HG02642 (cell line): ENCODE results near the gene HIGD1B.

Experiments
- ATAC-seq: cut with Tn5 transposase; IDR thresholded peaks from one replicate; pipeline ENCODE4 v1.9.1; 2021; ENCODE audit warnings: mild to moderate bottlenecking; ENCODE audit not compliant: unreplicated experiment, poor library complexity

Gene HIGD1B

DNA sequence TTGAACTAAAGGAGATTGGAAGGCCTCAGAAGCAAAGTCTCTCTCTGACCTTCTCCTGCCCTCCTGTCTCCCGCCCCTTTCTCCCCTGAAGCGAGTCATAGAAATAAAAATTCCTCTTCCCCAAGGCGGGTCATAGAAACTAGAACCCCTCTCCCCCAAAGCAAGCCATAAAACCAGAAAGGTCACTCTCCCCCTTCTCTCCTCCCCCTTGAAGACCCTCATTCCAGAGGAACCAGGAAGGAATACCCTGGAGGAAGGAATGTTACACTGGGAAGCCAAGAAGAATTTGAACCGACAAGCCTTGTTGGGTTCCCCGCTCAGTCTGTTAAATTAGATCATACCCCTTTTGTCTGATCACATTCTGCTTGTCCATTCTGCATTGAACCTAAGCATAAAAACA, 14.9 kb upstream of the HIGD1B start:
- no peak for ATAC-seq

DNA sequence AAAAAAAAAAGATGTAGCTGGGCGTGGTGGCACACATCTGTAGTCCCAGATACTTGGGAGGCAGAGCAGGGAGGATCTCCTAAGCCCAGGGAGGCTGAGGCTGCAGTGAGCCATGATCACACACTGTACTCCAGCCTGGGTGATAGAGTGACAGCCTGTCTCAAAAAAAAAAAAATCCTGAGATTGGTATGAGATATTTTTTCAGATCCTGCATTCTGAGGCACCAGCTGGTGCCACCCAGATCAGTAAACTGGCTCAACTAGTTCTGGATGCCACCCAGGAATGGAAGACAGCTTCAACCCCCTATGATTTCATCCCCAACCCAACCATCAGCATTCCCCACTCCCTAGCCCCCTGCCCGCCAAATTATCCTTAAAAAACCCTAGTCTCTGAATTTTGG, 10.5 kb upstream of the HIGD1B start:
- ATAC-seq, result no peak

DNA sequence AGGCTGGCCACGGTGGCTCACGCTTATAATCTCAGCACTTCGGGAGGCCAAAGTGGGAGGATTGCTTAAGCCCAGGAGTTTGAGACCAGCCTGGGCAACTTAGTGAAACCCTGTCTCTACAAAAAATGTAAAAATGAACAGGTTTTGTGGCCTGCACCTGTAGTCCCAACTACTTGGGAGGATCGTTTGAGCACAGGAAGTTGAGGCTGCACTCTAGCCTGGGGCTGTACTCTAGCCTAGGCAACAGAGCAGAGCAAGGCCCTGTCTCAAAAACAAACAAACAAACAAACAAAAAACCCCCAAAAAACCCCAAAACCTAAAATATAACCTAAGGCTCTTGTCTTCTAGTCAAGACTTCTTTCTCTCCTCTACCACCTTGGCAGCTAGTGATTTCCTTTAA, 7.4 kb upstream of the HIGD1B start:
- no peak for ATAC-seq

DNA sequence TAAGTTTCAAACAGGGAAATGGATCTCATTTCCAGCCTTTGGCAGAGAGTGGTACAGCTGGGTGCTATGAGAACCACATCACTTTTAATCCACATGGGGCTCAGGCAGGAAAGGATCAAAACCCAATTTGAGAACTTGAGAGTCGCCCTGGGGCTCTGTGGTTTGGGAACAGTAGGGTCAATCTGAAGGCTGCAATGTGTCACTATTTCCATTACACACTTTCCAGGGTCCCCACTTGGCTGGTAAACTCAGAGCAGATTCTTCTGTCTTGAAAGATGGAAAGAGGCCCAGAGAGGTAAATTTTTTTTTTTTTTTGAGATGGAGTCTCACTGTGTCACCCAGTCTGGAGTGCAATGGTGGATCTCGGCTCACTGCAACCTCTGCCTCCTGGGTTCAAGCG, 6.7 kb upstream of the HIGD1B start:
- ATAC-seq, result no peak

DNA sequence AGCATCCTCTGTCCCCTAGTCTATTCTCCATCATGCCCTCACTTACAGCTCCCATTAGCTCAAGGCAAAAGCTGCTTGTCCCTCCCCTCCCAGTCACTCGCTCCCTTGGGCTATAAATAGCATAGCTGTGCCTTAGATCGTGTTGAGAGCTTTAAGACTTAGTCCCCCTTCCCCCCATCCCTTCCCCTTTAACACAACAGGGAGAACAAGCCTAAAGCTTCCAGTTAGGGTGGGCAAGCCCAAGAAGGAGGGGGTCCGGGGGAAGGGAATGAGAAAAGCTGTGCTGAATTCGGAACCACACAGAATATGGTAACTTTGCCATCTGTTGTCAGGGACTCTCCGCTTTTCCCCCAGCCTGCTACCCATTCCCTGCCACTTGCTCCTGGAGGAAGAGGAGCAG, 4.9 kb upstream of the HIGD1B start:
- no peak for ATAC-seq

DNA sequence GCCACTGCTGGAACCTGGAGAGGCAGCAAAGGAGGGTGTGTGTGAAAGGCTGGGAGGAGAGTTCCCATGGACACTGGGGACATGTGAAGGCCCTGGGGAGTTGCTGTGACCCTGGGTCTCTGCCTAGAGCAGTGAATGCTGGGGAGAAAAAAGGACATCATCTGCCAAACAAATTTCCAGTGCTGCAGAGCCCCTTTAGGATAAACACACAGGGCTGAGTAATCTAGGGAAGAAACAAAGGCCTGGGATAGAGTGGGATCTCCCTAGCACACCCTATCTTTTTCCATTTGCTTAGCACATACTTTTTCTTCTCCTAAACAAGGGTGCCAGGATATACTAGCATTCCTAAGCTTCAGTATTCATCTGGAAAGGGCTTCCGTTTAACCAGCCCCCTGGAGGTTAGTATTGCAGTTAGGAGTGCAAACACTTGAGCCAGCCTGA, 3.3 kb upstream of the HIGD1B start:
- no peak for ATAC-seq

DNA sequence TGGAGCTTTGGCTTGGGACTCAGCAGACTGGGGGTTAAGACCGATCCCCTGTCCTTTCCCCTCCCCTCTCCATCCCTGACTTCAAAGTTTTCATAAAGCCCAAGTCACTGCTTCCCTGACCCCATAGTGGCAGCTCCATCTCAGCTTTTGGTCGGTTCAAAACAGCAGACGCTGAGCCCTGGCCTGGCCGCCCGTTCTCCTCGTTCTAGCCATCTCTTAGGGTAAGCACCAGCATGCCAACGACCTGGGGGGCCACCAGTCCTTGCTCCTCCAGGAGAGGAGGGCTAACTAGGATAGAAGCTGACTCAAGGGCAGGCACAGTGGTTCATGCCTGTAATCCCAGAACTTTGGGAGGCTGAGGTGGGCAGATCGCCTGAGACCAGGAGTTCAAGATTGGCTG, 1.5 kb upstream of the HIGD1B start:
- no peak for ATAC-seq

DNA sequence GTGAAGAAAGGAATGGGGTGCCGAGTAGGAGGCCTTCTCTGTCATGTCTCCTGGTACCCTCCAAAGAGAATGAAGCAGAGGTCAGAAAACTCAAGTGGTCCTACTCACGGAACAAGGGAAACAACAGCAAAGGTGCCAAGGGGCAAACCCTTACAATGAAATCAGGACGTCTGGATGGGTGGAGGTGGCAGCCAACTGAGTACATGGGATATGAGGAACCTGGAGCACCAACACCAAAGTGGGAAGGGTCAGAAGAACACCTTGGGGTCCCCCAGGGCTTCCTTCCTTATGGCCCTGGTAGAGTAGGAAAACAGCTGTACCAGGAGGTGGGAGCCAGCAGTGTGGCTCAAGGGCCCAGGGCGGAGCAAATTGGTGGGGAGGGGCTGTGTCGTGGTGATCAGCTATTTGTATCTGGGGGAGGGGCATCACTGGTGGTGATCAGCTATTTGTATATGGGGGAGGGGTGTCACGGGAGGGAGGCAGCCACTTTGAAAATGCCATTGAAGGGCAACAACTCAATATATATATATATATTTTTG, 643 bp downstream of the HIGD1B start:
- ATAC-seq, result no peak

DNA sequence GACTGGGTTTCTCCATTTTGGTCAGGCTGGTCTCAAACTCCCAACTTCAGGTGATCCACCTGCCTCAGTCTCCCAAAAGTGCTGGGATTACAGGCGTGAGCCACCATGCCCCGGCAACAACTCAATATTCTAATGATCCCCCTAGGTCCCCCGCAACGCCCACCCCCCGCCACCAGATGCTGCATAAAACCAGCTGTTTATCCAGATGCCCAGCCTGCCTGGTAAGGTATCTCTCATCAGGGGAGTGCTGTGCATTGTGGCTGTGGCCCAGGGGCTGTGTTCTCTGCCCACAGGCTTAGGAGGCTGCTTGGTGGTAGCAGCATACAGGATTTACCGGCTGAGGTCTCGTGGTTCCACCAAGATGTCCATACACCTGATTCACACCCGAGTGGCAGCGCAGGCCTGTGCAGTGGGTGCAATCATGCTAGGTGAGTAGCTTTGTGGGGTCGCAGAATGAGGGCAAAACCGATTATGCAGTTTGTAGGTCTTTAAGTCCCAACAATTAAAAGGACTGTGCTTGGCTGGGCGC, 1.3 kb downstream of the HIGD1B start:
- ATAC-seq, result no peak

DNA sequence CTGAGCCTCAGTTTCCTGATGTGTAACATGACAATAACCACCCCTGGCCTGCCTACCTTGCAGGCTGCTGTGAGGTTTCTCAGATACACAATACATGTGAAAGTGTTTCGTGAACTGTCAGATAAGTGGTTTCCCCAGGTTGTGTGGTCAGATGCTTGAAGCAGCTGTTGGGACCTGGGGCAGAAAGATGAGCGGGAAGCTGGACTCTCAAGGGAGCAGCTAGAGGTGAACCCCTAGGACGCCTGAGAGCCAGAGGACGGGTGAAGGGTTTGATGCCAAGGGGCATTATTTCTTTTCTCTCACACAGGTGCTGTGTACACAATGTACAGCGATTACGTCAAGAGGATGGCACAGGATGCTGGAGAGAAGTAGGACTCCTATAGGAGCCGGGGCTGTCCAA, 2.3 kb downstream of the HIGD1B start:
- no peak for ATAC-seq

DNA sequence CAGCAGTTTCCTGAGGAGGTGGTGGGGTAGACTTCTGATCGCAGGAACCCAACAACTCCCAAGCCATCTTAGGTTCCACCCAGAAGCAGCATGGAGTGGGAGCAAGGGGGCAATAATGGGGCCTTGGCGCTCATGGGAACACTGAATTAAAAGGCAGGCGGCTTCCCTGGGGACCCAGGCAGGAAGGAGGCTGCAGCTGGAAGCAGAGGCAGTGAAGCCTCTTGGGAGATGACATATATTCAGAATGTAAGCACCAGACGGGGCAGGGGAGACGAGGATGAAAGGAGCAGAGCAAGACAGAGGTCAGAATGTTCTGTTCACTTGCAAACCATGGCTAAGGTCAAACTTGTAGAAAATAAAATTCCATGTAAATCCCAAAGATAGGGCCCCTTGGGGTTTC, 2.9 kb downstream of the HIGD1B start:
- no peak for ATAC-seq

DNA sequence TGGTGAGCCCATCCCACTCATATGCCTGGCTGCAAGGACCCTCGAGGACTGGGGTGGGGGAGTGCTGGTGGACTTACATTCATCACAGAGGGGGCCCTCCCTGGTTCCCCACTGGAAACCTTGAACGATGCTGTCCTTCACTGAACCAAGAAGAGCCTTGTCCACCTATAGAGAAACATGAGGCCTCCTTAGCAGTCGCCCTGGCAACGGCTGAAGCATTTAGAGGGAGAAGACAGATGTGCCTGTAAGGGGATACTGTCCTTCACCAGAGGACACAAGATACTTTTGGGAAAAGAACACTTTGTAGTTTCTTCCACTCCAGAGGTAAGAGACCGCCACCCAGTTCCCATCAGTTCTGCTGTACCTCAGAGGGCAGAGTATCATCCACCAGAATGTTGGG, 6.5 kb downstream of the HIGD1B start:
- ATAC-seq, result no peak

DNA sequence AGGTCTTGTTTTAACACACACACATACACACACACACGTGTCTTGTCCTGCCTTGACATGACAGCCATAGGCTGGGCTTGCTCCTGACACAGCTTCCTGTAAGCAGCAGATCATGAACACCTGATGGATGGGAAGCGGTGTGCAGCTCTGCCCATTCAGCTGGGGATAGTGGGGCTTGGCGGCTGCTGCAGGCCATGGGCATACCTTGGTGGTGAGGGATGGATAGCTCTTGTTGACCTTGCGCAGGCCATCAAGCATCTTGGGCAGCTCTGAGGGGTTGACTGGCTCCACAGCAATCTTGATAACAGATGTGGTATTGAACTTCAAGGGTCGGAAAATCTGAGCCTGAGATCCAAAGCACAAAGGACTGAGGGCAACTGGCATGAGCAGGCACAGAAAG, 12.0 kb downstream of the HIGD1B start:
- ATAC-seq, result no peak

DNA sequence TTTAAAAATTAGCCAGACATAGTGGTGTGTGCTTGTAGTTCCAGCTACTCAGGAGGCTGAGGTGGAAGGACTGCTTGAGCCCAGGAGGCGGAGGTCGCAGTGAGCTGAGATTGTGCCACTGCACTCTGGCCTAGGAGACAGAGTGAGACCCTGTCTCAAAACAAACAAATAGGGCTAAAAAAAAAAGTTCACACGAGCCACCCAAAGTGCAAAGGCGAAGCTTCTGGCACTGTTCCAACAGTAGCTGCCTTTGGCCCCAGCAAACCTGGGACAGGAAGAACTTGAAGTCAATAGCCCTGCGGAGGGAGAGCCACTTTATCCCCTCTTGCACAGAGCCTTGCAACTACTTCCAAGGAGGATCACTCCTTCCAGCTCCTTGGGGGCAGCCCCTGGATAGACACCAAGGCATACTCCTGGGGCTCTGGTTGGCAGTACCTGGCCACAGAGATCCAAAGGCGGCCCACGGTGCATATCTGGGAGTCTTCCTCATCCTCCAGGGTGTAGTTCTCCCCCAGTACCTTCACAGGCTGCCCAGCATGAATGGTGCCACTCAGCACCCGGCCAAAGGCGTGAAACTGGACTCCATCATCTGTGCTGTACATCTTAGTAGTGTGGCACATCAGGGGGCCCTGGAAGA, 14.7 kb downstream of the HIGD1B start:
- no peak for ATAC-seq

DNA sequence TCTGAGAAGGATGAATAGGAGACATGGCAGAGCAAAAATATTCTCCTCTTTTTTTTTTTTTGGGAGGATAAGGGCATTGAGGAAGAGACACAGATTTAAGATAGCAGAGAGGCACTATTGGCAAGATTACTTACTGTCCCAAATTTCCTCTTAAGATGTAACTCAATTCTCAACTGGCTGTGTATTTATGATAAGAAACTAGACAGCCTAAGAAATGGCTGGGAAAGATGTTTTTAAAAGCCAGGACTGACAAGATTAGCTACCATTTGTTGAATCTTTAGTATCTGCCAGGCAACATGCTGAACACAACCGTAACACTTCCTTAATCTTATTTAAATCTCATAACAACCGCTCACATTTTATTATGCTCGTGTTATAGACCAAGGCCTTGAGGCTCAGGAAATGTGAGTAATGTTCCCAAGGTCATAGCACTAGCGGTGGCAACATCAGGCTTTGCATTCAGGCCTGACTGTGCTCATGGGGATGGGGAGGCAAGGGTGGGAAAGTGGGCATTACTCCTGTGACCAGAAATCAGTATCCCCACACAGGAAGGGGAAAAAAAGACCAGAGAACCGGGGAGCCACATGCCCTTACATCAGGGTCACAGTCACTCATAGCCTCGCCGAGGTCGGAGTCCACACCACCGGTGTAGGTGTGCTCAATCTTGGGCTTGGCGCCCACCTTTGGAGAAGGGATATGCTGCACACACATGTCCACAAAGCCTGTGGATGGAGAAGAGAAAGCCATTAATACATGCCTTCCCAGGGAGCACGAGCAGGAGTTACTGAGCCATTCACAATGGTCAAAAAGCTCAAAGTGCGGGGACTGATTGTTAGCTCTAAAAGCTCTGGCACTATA, 15.6 kb downstream of the HIGD1B start:
- ATAC-seq, result no peak

DNA sequence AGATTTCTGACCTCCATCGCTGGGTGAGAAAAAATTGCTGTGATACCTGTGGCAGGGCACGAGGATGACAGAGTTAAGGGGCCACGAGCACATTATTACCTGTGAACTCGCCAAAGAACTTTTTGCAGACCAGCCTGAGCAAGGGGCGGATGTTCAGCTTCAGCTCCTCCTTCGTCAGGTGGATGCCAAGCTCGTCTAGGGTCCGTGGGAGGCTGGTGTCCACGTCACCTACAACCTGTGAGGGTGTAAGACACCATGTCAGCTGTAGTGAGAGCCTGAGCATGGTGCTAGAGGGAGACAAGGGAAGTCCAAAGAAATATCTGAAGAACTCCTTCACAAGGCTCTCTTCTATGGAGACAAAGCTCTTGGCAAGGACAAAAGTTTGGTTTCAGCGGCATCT, 17.1 kb downstream of the HIGD1B start:
- ATAC-seq, result no peak

DNA sequence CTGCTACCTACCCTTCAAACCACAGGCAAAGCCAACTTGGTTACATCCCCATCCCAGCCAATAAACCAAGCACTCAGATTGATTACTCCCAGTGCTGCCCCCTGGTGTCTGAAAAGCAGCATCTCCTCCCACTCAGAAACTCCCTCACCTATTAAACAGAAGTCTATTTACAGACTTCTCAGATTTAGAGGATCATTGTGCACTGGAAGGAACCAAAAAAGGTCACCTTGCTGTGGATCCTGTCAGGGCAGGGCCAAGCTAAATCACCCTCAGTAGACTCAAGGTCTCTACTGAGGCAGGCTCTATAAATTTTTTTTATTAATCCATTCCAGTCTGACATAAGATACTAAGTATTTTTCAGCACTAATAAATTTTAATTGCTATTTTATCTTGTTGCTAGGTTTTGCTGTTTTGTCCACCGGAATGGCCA, 17.6 kb downstream of the HIGD1B start:
- ATAC-seq, result no peak

DNA sequence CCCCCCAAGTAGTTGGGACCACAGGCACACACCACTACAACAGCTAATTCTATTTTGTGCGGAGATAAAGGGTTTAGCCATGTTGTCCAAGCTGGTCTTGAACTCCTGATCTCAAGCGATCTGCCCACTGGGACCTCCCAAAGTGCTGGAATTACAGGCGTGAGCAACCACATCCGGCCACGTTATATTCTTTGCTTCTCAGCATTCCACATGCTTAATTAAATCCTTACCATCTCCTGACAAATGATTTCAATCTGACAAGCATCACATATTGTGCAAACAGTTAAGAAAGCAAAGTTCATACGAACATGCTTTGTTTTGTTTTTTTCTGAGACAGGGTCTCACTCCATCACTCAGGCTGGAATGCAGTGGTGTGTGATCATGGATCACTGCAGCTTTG, 18.2 kb downstream of the HIGD1B start:
- no peak for ATAC-seq

DNA sequence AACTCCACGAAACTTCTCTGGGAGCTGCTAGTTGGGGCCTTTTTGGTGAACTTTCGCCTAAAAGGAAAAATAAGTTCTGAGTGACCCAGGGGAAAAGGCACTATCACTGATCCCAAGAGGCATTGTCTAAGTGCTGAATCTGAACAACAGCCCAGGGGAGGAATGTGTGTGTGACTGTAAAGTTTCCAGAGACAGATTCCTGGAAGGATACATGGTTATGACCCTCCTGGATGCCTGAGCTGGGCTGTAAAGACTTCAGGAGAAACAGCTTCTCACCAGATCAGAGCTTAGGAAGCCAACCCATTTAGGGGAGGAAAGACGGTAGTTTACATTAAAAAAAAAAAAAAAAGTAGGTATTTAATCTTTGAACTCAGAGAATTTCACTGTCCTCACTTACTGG, 20.2 kb downstream of the HIGD1B start:
- ATAC-seq, result no peak

DNA sequence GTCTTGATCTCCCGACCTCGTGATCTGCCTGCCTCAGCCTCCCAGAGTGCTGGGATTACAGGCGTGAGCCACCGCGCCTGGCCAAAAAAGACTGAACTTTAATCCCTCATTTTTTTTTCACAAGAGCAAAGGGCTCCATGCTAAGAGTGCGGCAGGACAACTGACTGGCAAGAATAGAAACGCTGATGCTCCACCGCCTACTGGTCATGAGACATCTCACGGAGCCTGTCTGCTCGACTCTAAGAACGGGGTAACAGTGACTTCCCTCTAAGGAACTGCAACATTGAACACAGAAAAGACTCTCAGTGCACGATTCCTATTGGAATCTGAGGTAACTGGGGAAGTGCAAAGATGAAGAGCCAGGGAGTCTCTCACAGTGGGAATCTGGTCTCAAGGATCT, 23.9 kb downstream of the HIGD1B start:
- ATAC-seq, result no peak

DNA sequence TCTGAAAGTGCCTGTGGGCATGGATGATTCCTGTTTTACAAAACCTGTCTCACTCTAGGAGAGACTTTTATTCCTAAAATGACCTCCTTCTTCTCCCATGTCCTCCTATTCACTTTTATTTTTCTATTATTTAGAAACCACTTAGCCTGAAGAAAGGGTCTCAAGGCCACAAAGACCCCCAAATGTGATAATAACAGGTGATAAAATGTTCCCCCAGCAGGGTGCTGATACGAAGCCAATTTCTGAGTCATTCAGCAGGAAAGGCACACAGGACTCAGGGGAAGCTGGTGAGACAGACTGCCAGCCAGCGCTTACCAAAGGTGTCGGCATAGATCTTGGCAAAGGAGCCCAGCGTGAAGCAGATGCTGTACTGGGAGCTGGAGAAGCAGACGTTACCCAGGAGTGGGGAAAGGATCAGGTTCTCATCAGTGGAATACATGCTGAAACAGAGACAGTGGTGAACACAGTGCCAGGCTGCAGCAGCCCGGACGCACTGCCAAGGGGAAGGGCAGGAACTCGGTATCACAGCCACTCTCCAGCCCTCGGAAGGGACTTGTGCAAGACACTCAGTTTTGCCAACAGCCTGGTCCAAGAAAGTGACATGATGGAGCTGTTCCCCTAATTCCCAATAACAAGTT, 24.6 kb downstream of the HIGD1B start:
- no peak for ATAC-seq
